GM19025 (cell line): ENCODE measurements around the gene WFDC2.

ENCODE experiments used
- ATAC-seq: cut with Tn5 transposase; IDR thresholded peaks from one replicate; pipeline ENCODE4 v1.9.1; 2021; ENCODE audit warnings: mild to moderate bottlenecking, low read depth, moderate library complexity; ENCODE audit not compliant: unreplicated experiment

The WFDC2 gene, protein sequence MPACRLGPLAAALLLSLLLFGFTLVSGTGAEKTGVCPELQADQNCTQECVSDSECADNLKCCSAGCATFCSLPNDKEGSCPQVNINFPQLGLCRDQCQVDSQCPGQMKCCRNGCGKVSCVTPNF

DNA sequence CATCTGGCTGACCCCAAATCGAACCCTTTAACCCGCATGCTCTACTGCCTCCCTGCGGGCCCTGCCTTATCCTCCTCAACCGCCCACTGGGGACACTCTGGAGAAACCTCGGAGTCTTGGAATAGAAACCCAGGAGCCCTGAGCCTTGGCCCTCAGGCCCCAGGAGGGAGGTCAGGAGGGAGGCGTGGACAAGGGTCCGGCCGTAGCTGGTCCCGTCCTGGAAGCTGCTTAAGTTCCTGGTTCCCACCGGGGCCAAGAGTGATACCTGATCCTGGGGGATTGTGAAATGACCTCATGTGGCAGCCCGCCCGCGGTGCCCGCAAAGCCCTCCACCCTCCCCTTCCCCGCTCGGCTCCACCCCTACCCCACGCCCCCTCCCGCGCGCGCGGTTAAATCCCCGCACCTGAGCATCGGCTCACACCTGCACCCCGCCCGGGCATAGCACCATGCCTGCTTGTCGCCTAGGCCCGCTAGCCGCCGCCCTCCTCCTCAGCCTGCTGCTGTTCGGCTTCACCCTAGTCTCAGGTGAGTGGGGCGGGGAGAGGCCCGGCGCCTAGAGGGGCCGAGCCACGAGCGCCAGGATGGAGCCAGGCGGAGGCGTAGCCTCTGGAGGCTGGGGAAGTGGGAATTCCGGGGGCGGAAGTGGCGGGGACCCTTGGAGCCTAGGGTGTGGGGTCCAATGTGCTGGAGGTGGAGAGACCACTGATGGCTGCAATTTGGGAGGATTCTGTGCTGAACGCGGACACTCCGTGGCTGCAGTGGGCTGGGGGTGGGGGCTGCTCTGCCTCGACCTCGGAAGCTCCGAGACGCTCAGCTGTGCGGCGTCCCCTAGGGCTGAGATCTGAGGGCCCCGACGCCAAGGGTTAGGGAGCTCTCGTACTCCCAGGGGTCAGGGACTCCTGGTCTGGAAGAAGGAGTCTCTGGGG lies at the start of gene WFDC2:
WFDC2 (plus strand) TSS at position 418 of the 926 bp plus-strand sequence; CDS start at position 447, 29 bp downstream.
- ATAC-seq: no peak

DNA sequence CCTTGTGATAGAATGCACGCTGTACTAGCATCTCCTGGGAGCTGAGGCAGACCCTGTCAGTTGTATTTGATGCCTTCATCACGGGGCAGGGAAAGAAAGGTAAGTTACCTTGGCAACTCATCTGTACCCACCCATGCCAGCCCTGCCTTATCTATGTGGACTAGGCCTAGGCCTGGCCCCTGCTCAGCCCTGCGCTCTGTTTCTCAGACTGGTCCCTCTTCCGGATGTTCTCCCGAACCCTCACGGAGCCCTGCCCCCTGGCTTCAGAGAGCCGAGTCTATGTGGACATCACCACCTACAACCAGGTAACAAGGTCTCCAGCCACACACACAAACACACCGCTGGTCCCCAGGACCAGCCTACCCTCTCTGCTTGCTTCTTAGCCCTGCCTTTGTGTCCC lies 49.4 kb upstream of the WFDC2 start:
- ATAC-seq: no peak

DNA sequence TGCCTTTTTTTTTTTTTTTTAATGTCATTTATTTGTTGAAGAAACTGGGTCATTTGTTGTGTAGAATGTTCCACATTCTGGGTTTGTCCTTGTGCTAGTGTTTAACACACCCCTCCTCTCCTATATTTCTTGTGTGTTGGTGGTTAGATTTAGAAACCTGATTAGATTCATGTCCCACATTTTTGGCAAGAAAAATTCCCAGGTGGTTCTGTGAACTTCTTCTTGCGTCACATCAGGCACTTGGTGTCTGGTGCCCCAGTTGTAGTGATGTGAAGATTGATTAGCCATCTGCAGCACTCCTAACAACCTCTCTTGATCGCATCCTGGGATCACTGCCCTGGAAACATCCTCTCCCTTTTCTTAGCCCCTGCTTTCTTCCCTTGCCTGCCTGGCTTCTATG lies 45.9 kb upstream of the WFDC2 start:
- no peak for ATAC-seq

DNA sequence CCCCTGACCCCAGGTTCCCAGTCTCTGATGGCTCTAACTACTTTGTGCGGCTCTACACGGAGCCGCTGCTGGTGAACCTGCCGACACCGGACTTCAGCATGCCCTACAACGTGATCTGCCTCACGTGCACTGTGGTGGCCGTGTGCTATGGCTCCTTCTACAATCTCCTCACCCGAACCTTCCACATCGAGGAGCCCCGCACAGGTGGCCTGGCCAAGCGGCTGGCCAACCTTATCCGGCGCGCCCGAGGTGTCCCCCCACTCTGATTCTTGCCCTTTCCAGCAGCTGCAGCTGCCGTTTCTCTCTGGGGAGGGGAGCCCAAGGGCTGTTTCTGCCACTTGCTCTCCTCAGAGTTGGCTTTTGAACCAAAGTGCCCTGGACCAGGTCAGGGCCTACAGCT lies 44.0 kb upstream of the WFDC2 start:
- no peak for ATAC-seq

DNA sequence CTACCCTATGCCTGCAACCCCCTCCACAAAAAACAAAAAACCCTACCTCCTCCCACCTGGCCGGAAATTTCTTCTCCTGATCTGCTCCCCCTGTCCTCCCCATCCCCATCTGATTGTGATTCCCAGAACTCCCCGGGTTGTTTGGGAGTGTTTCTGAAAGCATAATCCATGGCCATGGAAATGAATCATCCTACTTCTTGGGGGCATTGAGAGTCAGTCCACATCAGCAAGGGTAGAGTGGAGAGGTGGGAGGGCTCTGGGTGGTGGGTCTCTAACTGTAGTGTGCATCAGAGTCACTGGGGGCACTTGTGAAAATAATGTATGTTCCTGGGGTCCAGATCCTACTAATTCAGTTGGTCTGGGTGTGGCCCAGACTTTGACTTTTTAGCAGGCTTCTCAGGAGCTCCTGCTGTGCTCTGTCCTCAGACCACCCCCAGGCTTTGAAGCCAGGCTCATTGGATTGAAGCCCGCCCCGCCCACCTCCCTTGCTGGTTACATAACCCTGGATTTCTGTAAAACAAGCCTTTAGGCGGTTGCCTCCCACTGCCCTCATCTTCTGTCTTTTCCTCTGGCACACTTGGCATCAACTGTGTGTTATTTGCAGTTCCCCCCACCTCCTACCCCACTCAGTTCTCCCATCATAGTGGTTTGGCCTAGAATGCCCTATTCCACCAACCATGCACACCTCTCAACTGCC lies 43.1 kb upstream of the WFDC2 start:
- ATAC-seq: no peak

DNA sequence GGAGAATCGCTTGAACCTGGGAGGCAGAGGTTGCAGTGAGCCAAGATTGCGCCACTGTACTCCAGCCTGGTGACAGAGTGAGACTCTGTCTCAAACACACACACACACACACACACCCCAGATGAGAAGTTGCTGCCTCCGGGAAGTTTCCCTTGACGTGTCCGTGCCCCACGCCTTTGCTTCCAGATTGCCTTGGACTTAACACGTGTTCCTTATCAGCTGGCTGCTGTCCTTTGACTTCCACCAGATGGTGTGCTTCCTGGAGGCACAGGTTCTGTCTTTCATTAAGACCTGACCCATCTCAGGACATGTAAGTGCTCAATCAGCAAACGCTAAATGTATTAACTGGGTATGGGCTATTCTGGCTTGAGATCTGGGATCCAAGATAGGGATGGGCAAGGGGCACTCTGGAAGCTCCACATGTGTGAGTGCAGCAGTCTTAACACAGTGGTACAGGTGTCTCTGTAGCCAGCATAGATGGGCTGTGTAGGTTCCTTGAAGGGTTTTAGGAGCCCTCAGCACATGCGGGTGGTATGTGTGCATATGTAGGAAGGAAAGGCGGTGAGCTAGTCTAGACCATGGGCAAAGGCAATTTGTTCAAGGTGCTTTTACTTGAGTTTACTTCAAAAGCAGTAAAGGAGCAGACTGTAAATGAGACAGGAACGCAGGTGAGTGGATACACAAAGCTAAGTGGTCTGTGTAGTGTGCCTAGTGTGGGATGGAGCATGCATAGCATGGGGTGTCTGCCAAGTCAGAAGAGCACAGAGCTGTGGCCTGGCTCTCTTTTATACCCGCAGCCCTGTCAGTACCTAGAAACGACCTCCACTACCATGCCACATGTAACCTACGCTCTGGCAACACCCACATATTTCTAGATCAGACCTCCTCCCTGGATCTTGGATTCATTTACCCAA lies 42.1 kb upstream of the WFDC2 start:
- no peak for ATAC-seq

DNA sequence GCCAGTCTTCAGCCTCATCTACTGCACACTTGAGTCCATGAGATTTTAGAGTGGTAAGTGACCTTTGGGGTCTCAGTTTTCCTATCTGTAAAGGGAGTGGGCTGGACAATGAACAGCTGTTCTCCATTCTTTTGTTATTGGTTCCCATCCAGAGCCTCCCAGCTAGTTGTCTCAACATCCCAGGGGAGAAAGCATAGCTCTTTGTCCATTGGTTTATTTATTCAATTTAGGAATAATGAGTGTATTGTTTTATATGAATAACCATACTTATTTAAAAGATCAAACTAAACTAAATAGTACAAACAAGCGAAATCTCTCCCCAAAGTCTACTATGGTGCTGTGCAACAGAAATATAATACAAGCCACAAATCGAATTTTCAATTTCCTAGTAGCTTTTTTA lies 39.9 kb upstream of the WFDC2 start:
- ATAC-seq: no peak

DNA sequence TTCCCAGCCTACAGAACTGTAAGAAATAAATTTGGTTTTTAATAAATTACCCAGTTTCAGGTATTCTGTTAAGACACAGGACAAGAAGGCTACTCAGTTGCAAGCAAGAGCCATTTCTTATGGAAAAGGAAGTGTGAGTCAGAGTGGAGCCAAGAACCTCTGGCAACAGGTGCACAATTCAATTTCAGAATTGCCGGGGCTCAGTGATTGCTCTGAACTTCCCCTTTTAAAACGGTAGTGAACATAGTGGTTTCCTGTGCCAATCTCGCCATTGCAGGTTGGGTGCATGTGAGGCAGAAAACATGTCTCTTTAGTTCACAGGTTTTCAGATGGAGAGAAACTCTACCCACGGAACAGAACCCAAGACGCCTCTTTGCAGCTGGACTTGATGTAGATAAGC lies 37.3 kb upstream of the WFDC2 start:
- no peak for ATAC-seq

DNA sequence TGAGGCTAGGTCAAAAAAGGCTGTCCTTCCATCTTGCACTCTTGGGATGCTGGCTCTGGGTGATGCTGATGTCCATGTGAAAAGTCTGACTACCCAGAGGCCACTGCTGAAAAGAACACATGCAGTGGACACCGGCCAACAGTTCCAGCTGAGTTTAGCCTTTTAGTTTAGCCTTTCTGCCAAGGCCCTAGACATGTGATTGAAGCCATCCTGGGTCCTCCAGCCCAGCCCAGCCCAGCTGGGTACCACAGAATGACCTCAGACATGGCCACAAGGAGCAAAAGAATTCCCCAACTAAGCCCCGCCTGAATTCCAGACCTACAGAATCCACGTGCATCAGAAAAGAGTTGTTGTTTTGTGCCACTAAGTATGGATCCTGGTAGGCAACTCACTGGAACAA lies 36.2 kb upstream of the WFDC2 start:
- ATAC-seq: no peak

DNA sequence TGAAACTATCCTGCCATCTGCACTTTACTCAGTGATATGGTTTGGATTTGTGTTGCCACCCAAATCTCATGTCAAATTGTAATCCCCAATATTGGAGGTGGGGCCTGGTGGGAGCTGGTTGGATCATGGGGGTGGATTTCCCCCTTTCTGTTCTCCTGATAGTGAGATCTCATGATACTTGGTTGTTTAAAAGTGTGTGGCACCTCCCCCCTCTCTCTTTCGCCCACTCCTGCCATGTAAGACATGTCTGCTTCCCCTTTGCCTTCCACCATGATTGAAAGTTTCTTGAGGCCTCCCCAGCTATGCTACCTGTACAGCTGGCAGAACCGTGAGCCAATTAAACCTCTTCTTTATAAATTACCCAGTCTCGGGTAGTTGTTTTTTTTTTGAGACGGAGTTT lies 35.6 kb upstream of the WFDC2 start:
- ATAC-seq: no peak

DNA sequence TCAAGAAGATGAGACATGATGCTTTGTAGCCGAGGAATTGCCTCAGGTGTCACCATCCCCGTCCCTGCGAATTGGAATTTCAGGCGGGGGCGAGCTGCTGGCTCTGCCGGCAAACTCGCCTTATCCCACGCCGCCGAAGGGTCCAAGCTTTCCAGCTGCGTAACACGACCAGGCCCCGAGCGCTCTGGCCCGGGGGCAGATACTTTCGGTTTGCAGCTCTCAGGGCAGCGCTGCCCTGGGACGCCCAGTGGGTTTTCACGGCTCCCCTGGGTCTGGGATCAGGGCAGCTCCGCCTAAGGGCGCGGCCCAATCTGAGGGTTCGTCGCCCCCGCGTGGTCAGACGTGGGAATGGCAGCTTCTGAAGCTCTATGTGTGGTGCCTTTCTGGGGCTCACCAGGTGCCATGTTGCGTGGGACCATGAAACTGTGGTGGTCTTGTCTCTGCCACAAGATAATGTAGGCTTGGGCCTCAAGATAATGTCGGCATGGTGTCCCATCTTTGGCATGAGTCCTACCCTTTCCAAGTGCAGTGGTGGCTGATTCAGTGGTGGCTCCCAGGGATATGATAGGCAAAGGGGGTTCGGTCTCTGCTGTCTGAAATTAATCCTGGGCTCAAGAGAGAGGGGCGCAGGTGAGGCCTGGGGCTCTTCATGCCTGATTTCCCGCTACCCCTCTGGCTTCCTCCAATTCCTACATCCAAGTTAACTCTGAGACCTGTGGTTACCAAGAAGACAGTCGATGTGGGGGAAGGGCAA lies 32.6 kb upstream of the WFDC2 start:
- peak; percentile 90 for ATAC-seq

DNA sequence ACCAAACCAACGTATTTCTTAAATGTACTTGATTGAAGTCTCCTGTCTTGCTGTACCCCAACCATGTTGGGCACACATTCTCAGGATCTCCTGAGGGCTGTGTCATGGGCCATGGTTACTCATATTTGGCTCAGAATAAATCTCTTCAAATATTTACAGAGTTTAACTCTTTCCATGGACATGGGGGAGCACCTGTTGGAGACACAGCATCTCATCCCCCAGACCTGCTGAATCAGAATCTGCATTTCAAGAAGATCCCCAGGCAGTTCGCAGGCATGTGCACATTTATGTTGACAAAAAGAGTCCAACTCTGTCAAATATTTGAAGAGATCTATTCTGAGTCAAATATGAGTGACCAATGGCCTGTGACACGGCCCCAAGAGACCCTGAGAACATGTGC lies 29.1 kb upstream of the WFDC2 start:
- ATAC-seq: no peak

DNA sequence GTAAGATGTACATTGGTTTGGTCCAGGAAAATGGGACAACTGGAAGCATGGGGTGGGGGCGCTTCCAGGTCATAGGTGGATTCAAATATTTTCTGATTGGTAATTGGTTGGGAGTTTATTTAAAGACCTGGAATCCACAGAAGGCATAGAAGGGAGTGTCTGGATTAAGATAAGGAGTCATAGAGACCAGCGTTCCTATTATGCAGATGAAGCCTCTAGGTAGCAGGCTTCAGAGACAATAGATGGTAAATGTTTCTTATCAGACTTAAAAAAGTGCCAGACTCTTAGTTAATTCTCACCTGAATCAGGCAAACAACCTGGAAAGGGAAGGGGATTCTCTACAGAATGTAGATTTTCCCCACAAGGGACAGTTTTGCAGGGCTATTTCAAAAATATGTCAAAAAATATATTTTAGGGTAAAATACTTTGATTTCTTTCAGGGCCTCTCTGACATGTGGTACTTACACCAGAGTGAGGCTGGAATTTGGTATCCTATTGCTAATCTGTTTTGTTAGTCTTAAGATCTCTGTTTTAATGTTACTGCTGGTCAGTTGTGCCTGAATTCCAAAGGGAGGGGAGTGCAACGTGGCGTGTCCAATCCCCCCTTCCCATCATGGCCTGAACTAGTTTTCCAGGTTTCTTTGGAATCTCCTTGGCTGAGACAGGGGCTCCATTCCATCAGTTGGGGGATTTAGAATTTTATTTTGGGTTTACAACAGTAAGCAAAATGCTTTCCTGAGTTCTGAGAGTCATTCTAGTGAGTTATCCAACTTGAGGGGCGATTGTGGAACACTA lies 28.5 kb upstream of the WFDC2 start:
- no peak for ATAC-seq

DNA sequence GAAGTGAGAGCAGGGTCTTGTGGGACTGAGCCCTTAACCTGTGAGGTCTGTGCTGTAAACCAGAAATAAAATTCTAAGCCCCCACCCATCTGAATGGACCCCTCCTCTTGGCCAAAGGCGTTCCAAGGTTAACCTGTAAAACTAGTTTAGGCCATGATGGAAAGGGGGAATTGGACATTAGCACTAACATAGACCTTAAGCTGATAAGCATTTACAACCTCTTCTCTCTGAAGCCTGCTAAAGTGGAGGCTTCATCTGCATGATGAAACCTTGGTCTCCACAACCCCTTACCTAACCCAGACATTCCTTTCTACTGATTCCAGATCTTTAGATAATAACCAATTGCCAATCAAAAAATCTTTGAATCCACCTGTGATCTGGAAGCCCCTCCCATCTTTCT lies 27.8 kb upstream of the WFDC2 start:
- ATAC-seq: no peak

DNA sequence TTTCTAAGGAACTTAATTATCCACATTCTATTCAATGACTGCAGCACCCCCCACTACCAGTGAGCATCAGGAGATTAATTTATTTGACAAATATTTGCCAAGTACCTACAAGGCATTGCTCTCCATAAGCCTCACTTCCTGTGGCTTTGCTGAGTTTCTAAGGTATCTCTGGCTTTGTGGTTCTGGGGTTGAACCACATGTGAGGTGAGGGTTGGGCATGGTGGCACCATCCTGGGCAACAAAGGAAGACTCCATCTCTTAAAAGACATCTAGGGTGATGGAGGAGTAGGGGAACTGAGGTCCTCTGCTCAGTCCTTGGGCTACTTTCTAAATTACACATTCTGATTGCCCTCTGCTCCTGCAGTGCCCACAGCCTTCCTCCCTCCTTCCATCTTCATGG lies 25.5 kb upstream of the WFDC2 start:
- ATAC-seq: no peak

DNA sequence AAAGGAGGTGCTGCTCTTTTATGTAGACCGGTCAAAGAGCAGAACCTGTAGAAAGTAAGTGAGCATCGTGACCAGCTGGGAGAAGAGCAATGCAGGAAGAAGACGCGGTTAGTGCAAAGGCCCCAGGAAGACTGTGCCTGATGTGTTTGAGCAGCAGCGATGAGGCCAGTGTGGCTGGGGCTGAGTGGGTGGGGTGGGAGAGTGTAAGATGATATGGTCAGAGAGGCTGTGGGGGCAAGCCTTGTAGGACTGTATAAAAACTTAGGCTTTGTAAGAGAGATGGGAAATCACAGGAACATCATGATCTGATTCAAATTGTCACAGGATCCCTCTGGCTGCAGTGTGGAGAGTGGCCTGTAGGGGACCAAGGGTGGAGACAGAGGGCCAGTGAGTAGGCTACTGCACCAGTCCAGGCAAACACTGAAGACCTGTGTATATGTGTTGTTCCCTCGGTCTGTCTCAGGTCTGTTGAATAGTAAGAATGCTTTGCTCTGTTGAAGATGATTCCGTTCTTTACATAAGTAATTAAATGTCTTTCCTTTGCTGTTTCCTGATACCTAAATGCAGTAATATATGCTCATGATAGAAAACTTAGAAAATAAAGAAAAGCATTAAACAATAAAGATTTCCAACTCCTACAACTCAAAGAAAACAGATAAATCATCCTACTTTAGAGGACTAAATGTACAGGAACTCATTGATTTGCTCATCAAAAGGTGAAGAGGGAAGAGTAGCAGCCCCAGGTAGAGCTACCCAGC lies 23.6 kb upstream of the WFDC2 start:
- no peak for ATAC-seq

DNA sequence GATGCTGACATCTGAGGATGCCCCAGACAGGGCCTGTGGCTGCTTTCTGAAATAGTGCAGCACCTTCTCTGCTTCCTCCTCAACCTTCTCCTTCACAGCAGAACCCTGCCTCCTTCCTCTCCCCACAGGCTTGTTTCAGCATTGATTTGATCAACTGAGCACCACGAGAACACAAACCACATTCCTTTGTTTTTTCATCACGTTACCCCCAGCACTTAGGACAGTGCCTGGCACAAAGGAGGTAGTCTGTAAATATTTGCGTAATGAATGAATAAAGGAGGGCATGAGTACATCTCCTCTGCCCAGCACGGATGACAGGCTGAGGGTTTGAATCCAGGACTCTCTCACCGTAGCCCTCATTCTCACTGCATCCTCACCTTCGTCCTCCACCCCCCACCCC lies 21.3 kb upstream of the WFDC2 start:
- ATAC-seq: no peak

DNA sequence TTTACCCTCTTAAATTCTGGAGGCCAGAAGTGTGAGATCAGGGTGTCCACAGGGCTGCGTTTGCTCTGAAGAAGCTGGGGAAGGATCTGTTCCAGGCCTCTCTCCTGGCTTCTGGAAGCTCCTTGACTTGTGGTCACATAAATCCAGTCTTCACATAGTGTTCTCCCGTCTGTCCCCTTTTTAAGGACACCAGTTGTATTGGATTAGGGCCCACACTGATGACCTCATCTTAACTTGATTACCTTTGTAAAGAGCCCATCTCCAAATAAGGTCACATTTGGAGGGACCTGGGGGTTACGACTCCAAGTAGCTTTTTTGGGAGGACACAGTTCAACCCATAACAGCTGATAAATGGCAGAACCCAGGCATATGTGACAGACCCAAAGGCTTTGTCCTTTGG lies 20.0 kb upstream of the WFDC2 start:
- no peak for ATAC-seq
